GM19455 (cell line): ENCODE data around the gene PGBD5.

Experiments used
- ATAC-seq: cut with Tn5 transposase; IDR thresholded peaks from one replicate; pipeline ENCODE4 v1.9.1; 2021; ENCODE audit not compliant: unreplicated experiment

Gene PGBD5

GRCh38 chr1:230398856-230399255, 27.3 kb downstream of the PGBD5 start:
- ATAC-seq: no peak

DNA sequence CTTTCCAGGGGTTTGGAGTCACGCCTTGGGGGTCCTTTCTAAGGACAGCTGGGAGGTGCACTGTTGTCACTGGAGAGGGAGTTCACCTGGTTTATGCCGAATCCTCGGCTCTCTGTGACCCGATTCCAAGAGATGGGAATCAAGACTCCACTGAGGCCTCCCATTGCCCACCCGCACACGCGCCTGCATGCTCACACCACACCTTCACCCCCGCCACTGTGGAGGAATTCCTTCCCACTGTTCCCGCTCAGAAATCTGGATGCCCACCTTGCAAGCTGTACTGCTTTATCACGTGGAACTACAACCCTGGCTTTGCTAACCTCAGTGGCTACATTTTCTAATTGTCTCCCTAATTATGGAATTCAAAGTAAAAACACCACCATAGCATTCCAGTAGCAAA, 29.2 kb downstream of the PGBD5 start:
- ATAC-seq: no peak

DNA sequence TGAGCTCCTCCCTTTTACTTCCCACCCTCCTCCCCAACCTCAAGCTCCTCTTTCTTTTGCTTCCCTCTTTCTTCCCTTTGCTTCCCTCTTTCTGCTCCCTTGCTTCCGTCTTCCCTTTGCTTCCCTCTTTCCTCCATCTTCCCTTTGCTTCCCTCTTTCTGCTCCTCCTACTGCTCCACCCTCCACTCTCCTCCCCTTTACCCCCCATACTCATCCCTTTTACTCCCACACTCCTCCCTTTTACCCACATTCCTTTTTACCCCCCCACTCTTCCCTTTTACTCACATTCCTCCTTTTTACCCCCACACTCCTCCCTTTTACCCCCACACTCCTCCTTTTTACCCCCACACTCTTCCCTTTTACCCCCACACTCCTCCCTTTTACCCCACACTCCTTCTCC, 30.2 kb downstream of the PGBD5 start:
- ATAC-seq: no peak

GRCh38 chr1:230394741-230395140, 31.4 kb downstream of the PGBD5 start:
- ATAC-seq: no peak

DNA sequence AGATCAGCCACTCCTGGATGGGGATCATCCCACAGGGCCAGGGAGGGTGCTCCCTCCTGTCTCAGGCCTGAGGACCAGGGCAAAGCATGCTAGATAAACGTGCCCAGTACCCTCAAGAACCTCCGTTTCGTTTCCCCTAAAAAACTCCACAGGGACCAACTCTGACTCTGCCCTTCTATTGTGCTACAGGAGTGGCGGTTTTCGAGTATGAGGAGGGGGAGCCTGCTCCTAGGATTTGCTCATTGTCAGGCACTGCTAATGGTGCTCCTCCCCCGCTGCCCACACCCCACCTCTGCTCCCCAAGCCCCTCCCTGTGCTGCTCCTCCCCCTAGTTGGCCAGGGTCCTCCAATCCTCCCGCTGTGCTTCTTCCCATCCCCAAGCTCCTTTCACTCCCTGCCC, 32.0 kb downstream of the PGBD5 start:
- no peak for ATAC-seq

DNA sequence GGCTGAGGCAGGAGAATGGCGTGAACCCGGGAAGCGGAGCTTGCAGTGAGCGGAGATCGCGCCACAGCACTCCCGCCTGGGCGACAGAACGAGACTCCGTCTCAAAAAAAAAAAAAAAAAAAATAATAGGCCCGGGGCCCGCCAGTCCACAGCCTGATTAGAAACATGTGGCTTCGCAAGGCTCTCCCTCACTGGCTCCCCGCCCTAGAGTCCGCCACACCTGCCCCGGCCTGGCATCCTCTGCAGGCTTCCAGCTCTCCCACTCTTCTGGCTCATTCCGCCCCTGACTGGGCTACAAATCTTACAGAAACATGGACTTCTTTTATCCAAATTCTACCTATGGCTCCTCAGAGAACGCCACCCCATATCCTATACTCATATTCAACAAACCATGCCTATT, 32.4 kb downstream of the PGBD5 start:
- ATAC-seq: no peak

GRCh38 chr1:230392920-230393521, 33.1 kb downstream of the PGBD5 start:
- ATAC-seq: no peak

DNA sequence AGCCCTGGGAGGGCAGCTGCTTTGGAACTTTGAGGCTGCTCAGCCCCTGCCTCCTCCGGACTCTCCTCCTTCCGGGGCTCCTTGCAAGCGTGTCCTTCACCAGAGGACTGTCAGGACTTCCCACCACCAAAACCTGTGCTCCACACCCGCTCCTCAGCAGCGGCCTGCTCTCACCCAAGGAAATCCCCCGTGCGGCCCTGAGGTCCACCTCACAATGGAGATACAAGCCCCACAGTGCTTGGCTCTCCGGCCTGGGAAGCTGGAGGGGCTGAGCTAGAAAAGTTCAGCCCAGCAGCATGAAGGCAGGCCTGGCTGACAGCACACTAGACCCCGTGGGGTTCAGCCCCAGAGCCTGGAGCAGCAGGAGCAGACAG, 33.6 kb downstream of the PGBD5 start:
- ATAC-seq: no peak

GRCh38 chr1:230391776-230392535, 34.2 kb downstream of the PGBD5 start:
- ATAC-seq: no peak

GRCh38 chr1:230390371-230390770, 35.8 kb downstream of the PGBD5 start:
- no peak for ATAC-seq

DNA sequence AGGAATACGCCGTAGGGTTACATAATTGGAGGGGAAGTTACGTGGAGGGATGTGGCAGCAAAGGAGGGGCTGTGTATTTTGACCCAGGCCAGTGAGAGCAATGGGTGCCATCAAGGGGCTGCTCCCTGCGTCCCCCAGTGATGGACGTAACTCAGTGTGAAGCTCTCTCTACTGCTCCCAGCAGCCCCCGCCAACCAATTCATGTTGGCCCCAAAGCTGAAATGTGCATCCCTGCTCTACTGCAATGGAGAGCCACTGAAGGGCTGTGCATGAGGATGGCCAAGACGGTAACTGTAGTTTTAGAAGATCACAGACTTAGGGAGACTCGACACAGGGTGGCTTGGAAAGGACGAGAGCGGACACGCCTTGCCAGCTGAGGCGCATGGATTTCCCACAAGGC, 38.3 kb downstream of the PGBD5 start:
- no peak for ATAC-seq

DNA sequence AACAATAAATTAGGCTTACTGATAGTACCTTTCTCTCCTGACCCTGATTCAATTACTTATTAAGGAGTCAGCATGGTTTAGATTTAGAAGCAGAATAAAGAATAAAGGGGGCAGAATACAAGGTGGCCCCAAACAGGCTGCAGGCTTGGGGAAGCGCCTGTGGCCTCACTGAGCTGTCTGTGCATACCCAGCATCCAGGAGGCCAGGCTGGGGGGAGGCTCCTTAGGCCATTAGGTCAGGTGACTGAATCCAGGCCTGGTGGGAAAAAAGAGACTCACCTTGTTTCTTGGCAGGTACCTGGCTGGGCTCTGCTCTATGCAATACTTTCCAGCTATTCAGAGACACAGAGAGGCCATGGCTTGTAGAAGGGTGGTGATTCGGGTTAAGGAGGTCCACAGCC, 38.8 kb downstream of the PGBD5 start:
- ATAC-seq: no peak

DNA sequence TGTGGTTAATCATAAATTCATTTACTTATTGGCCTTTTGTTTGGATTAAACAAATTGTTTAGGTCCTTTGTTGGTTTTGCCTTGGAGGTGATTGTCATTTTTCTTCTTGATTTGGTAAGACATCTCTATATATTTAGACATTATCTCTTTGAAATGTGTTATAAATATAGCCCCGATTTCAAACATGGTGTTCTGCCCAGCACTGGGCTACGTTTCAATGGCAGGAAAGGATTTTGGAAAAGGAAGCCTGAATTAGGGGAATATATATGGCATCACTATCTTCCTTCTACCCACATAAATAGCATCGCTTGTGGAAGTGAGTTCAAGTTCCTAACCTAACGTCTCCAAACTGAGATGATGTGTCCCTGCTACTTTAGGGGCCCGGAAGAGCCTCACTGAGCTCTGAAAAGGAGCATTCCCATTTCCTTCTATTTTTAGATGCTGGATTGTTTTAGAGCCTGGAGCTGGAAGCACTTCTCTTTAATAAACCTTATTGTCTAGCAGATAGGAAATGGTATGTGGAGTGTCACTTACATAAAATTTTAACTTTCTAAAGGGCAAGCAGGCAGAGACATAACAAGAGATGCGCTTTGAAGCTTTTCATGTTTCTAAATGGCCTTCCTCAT, 39.4 kb downstream of the PGBD5 start:
- ATAC-seq: no peak

GRCh38 chr1:230385930-230386329, 40.2 kb downstream of the PGBD5 start:
- no peak for ATAC-seq

GRCh38 chr1:230385158-230385450, 41.0 kb downstream of the PGBD5 start:
- no peak for ATAC-seq

GRCh38 chr1:230384380-230385157, 41.6 kb downstream of the PGBD5 start:
- no peak for ATAC-seq

- ATAC-seq: no peak
Observed at GRCh38 chr1:230383425-230383824, 42.7 kb downstream of the PGBD5 start.

DNA sequence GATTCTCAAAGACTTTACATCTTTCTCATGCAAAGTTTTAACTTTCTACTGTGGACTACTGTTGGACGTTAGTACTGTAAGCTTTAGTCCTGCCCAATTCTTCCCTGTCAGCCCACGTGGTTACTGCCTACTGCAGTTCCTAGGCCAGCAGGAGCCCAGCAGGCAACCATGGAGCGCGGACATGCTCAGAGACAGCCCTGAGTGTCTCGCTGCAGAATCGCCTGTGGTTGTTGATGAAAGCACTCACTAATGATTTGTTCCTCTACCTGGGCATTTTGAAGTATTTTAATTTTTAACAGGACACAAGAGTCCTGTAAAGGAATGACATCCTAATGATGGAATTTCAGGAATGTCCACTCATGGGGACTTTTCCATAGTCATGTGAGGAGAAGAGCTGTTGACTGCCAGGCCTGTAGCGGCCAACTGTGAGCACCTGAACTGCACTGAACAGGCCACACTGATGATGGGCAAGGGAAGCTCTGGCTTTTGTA, 44.1 kb downstream of the PGBD5 start:
- no peak for ATAC-seq

- no peak for ATAC-seq
Observed at GRCh38 chr1:230381585-230381984, 44.5 kb downstream of the PGBD5 start.

- ATAC-seq: no peak
Observed at GRCh38 chr1:230381049-230381467, 45.1 kb downstream of the PGBD5 start.

- no peak for ATAC-seq
Observed at GRCh38 chr1:230379928-230380327, 46.2 kb downstream of the PGBD5 start.

- ATAC-seq: no peak
Observed at GRCh38 chr1:230379462-230379861, 46.7 kb downstream of the PGBD5 start.
